DND-41 (cell line): Measurements from ENCODE around the gene RBM22.

Experiments used
- CTCF ChIP-seq: IDR thresholded peaks from 2 replicates; pipeline ENCODE4 v1.5.1; 2012; ENCODE audit warnings: borderline replicate concordance, low read length, moderate library complexity, mild to moderate bottlenecking; ENCODE audit not compliant: poor library complexity, severe bottlenecking; ENCODE audit errors: extremely low read depth
- EZH2 ChIP-seq: IDR thresholded peaks from 3 replicates; pipeline ENCODE4 v1.6.1; 2012; ENCODE audit warnings: borderline replicate concordance, low read depth, mild to moderate bottlenecking, moderate library complexity, low read length, inconsistent platforms; ENCODE audit not compliant: severe bottlenecking

- TF ChIP-seq CTCF (no peak), EZH2 (no peak)
Measured at GRCh38 chr5:150670948-150671310, 29.9 kb downstream of the RBM22 start.
